Myocyte (in vitro differentiated cells): ENCODE measurements around the gene SPATA7. TPM values are rescaled to one million over a fixed set of nuclear protein-coding genes. Genes with fewer than 3 reads are reported as not detected.
A peak's percentile ranks its signal among the peaks of the same experiment; 100 is the strongest.

Source experiments
- DNase-seq: peaks from one replicate; pipeline ENCODE4 v3.0.0-alpha.2; 2012; ENCODE audit warnings: low read depth
- total RNA-seq: library from RNA; depleted of rRNA; stranded (reverse); fragments of >200 nt; gene quantifications from 2 replicates; pipeline ENCODE4 v1.2.3, GENCODE V29; 2014

Gene SPATA7
- total RNA-seq, 1 donor from 2014 or later, result 14.5 TPM

DNA sequence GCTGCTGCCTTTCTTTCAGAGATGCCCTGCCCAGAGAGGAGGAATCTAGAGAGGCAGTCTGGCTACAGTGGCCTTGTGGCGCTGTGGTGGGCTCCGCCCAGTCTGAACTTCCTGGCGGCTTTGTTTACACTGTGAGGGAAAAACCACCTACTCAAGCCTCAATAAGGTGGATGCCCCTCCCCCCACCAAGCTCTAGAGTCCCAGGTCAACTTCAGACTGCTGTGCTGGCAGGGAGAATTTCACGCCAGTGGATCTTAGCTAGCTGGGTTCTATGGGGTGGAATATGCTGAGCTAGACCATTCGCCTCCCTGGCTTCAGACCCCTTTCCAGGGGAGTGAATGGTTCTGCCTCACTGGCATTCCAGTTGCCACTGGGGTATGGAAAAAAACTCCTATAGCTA lies 25.6 kb downstream of the SPATA7 start:
- DNase-seq, result no peak

DNA sequence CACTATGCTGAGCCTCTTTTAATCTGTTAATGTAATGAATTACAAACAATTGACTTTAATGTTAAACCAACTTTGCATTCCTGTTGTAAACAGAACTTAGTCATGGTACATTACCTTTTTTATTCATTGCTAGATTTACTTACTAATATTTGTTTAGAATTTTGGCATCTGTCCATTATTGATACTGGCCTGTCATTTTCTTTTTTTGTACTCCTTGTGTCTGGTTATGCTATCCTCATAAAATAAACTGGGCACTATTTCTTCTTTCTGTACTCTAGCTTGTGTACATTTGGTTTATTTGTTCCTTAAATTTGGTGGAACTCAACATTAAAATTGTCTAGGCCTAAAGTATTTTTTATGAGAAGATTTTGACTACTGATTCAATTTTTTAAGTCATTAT lies 32.1 kb downstream of the SPATA7 start:
- DNase-seq, result no peak

DNA sequence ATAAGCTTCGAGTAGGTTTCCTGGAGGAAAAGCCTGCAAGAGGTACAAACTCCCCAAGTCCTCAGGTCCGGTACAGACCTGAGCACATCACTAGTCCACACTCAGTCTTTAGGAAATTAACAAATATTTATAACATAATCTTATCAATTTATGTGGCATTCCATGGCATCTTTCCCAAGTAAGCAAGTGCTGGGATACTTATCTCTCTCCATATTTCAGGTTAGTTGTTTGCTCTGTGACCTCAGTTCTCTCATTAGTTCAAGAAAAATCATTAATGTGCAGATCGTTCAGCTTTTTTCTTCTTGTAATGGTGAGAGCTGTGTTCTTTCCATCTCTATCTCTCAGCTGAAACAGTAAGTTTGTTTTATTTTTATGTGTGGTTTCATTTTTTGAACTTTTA lies 34.7 kb downstream of the SPATA7 start:
- no peak for DNase-seq

DNA sequence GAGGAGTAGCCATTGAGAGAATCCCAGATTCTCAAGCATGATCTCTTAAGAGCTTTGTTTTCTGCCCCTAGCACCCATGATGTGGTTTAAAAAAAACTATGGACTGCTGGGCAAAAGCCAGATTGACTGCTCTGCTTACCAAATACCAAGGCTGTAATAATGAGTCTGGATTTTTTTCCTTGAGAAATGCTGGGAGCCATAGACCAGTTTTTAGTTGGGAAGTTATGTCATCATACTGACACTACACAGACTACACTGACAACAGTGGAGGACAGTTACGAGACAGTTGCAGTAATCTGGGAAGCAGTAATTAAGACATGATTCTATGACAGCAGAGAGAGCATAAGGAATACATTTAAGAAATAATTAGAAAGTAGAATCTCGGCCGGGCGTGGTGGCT lies 35.8 kb downstream of the SPATA7 start:
- DNase-seq, result peak; percentile 2

DNA sequence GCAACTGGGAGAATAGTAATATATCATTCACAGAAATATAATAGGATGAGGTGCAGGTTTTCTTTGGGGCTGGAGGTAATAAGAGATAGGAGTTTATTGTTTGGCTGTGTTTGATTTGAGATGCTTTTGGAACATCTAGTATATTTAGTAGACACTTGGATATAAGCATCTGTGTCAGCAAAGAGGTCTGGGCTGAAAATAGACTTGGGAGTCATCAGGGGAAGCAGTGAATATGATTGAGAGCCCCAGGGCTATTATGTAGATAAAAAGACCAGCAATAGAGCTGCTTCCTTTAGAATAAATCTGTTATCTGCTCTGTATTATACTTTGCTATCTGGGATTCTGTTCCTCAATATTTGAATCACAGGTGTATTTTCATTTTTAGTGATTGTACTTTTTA lies 36.6 kb downstream of the SPATA7 start:
- DNase-seq, result peak; percentile 54

DNA sequence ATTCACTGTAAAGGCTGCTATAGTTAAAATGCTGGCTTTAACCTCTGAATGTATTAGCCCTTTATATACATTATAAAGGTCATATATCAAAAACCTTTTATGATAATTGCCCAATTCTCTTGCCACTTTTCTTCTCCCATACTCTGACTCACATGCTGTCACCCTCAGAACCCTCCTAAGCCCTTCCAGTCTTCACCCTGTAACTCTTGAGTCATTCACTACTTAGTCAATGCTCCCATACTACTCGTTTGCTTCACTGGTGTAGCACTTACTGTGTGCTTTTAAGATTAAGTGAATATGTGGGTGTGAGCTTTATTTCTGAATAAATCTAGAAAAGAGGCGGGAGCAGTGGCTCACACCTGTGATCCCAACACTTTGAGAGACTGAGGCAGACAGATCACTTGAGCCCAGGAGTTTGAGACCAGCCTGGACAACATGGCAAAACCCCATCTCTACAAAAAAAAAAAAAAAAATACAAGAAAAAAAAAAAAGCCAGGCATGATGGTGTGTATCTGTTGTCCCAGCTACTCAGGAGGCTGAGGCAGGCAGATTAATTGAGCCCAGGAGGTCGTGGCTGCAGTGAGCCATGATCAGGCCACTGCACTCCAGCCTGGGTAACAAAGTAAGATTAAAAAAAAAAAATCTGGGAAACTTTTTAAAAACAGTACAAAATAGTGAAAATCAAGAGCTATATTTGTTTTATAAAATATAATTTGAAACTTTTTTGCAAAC lies 37.6 kb downstream of the SPATA7 start:
- no peak for DNase-seq

DNA sequence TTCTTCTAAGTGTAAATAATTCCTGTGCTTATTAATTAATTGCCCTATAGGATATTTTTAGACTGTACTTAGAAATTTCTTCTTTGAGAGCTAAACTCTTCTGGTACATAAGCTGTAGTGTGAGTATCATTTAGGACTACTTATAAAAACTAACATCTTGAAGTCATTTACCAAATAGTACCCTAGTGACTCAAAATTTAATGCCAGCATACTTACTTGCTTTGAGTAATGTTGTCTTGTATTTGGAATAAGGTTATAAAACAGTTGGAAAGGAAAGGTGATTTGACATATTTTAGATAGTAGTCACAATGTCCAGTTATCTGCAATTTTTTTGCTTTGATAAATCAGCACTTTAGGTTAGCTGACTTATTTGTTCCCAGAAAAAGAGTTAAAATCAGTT lies 39.1 kb downstream of the SPATA7 start:
- DNase-seq, result no peak

DNA sequence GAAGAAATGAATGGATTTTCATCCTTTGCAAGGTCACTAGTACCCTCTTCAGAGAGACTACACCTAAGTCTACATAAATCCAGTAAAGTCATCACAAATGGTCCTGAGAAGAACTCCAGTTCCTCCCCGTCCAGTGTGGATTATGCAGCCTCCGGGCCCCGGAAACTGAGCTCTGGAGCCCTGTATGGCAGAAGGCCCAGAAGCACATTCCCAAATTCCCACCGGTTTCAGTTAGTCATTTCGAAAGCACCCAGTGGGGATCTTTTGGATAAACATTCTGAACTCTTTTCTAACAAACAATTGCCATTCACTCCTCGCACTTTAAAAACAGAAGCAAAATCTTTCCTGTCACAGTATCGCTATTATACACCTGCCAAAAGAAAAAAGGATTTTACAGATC lies 40.8 kb downstream of the SPATA7 start:
- DNase-seq, result no peak

DNA sequence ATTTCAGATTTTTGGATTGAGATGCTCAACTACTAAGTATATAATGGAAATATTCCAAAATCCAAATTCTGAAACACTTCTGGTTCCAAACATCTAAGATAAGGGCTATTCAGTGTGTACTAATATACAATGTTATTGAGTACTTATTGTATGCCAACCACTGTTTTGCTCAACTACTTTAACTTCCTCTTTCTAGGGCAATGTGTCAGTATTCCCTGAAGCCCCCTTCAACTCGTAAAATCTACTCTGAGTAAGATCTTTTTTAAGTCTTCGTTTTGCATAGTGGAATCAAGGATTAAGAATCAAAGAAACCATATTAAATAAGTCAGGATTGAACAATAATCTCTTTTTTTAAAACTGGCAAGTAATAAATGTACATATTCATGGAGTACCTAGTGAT lies 45.5 kb downstream of the SPATA7 start:
- DNase-seq, result no peak

DNA sequence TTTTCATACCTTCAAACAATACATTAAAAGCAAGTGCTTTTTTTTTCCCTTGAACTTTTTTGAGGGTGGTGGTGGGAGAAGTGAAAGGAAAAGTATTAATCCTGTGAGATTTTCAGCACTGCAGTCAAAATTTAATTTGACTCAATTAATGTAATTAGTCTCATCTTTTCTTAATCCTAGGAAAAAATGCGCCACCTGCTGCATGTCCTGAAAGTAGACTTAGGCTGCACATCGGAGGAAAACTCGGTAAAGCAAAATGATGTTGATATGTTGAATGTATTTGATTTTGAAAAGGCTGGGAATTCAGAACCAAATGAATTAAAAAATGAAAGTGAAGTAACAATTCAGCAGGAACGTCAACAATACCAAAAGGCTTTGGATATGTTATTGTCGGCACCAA lies 52.2 kb downstream of the SPATA7 start:
- no peak for DNase-seq

DNA sequence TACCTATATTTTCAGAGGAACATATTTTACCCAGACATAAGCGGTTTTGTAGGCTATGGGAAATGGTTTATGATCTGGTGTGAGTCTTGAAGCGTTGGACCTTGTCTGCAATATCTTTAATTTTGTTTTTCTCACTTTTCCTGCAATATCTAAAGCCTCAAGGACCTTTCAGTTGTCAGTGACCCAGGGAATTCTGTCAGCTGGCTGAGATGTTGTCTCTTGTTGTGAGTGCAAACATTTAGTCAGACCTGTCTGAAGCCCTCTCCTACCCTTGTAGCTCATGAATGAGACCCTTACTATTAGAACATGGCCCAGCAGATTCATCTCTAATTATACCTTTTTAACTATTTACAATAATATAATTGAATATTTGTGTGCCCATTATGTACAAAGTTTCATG lies 53.6 kb downstream of the SPATA7 start:
- DNase-seq, result no peak

GRCh38 chr14:88452231-88452630 lies 66.8 kb downstream of the SPATA7 start:
- no peak for DNase-seq

- DNase-seq, result no peak
Observed at GRCh38 chr14:88454886-88455285, 69.4 kb downstream of the SPATA7 start.

GRCh38 chr14:88463318-88463717 lies 77.9 kb downstream of the SPATA7 start:
- no peak for DNase-seq

GRCh38 chr14:88468406-88468805 lies 82.9 kb downstream of the SPATA7 start:
- no peak for DNase-seq

GRCh38 chr14:88470542-88471440 lies 85.3 kb downstream of the SPATA7 start:
- peak; percentile 88 for DNase-seq

DNA sequence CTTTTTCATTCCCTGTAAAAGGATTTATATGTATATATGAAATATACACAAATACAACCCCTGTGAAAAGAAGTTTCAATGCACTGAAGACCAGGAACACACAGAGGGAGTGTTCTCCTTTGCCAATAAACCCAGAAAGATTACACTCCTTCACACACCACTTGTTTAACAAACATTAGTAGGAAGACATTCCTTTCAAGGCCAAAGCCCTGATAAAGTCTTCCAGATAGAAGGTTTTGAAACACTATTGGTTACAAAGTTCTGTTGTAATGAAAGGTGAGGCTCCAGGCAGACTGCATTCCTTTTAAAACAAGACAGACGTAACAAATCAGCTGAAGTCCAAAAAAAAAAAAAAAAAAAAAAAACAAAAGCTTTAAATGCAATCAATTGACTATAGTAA lies 88.3 kb downstream of the SPATA7 start:
- DNase-seq, result no peak

DNA sequence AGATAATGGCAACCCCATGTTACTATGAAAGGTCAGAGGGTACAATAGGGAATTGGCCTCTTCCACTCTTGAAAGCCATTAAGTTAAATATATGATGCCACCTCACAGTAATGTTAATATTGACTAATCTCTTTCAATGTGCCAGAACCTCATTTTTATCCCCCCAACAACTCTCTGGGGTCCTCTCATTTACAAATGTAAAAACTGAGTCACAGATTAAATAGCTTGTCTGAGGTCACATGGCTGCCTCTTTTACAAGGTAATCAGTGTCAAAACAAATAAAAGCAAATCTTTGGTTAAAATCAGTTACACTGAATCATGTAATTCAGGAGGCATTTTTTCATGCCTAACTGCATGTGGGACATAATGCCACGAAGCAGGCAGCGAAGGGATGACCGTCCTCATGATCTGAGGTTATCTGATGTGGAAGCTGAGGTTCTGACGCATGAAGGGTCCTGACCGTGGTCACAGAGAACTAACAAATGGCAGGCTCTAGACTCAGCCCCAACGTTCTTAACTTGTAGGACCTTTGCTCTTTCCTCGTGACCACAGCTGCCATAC lies 90.8 kb downstream of the SPATA7 start:
- peak; percentile 32 for DNase-seq

GRCh38 chr14:88476825-88477224 lies 91.4 kb downstream of the SPATA7 start:
- no peak for DNase-seq

DNA sequence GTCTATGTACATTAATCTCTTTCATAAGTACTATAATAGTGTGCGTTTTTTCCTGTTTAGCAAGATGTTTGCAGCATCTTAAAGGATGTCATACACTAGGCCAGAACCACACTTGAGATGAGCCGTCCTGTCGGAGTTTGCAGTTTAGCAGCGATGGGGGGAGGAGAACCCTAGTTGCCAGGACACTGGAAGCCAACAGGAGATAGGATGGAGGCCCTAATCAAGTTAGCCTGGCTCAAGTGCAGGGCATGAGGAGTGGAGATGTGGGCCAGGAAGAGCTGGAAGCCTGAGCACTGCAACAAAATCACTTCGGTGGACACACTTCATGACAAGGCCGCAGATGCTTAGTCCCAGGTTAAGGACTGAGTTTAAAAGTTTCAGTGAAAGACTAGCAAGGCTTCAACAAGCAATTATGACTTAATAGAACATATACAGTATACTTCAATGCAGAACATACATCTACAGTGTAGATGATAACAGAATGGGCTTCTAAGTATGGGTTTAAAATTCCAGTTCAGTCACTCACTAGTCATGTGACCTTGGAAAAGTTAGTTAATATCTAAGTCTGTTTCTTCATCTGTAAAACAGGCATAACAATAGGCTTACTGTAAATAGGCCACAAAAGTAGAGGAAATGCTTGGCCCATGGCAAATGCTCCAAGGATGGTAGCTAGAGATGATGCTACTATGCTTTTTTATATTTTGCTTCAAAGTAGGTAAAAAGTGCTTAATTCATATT lies 92.2 kb downstream of the SPATA7 start:
- no peak for DNase-seq

DNA sequence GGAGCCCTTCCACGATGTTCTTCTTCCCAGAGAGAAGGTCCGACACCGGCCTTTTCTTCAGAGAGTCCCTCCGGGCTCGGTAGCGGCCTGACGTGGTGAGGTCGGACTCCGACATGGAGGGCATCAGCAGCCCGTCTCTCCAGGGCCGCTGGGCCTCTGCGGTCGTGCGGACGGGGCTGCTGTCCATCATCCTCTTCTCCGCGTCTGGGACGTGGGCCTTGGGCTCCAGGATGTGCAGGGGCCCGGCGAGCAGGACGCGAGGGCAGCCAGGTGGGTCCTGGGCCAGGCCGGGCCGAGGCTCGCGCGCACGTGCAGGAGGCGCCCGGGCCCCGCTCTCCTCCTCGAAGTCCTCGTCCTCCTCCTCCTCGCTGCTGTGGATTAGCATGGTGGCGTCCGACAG lies 93.5 kb downstream of the SPATA7 start:
- no peak for DNase-seq

DNA sequence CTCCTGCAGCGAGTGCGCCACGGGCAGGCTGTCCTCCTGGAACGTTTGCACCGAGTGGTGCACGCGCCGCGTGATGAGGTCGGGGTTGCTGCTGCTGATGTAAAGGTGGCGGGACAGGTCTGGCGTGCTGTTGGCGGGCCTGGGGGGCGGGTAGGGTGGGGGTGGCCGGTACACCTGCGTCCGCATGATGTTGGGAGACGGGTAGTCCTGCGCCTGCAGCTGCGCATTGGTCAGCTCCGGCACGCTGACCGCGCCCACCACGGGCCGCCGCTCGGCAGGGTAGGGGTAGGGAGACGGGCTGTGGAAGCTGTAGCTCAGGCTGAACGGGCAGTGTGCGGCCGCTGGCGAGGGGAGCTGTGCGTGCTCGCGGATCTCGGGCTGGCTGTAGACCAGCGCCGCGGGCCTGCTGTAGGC lies 94.1 kb downstream of the SPATA7 start:
- no peak for DNase-seq
